Measurements from ENCODE around the gene CUTC.
"Not testable (repeated sequence)": the region's sequence is repeated elsewhere in the genome, so short reads cannot be mapped to it uniquely, and the experiment has no call there.

CUTC gene

GRCh38 chr10:99742701-99743100 is 10.7 kb downstream of the CUTC start:
- no peak for DNase-seq (ENCODE audit: low read depth in 2 of 3, low spot score in 2 of 3)

DNA sequence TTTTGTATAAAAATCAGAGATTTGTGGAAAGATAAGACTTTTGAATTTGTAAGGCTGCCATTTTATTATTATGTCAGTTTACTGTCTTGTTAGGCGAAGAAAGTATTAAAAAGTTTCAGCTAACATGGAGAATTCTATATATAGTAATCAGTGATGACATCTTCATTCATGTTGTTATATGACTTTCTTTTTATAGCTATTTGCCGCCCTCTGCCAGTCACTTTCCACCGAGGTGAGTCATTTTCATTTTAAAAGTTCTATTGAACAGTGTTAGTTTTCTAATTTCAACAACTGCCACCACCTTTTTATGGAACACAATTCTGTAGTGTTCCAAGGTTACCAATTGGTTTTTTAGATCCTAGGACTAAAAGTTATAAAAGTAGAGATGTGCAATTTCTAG is 11.8 kb downstream of the CUTC start:
- DNase-seq (ENCODE audit: low read depth in 2 of 3, low spot score in 2 of 3), result no peak

DNA sequence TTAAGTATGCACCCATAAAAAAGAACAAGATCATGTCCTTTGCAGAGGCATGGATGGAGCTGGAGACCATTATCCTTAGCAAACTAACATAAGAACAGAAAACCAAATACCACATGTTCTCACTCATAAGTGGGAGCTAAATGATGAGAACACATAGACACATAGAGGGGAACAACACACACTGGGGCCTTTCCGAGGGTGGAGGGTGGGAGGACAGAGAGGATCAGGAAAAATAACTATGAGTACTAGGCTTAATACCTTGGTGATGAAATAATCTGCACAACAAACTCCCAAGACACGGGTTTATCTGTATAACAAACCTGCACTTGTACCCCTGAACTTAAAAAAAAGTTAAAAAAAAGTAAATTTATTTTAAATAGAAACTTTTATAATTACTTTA is 14.1 kb downstream of the CUTC start:
- DNase-seq (ENCODE audit: low read depth in 2 of 3, low spot score in 2 of 3), result not testable (repeated sequence)

- no peak for DNase-seq (ENCODE audit: low read depth in 2 of 3, low spot score in 2 of 3)
Measured at GRCh38 chr10:99748823-99749451, 16.9 kb downstream of the CUTC start.

GRCh38 chr10:99750641-99751040 is 18.6 kb downstream of the CUTC start:
- no peak for DNase-seq (ENCODE audit: low read depth in 2 of 3, low spot score in 2 of 3)

GRCh38 chr10:99754670-99755069 is 22.6 kb downstream of the CUTC start:
- no peak for DNase-seq (ENCODE audit: low read depth in 2 of 3, low spot score in 2 of 3)

- no peak for DNase-seq (ENCODE audit: low read depth in 2 of 3, low spot score in 2 of 3)
Measured at GRCh38 chr10:99756159-99756558, 24.1 kb downstream of the CUTC start.

GRCh38 chr10:99758211-99758891 is 26.3 kb downstream of the CUTC start:
- no peak for DNase-seq (ENCODE audit: low read depth in 2 of 3, low spot score in 2 of 3)

- no peak for DNase-seq (ENCODE audit: low read depth in 2 of 3, low spot score in 2 of 3)
Measured at GRCh38 chr10:99760321-99760720, 28.3 kb downstream of the CUTC start.

- no peak for DNase-seq (ENCODE audit: low read depth in 2 of 3, low spot score in 2 of 3)
Measured at GRCh38 chr10:99761365-99761764, 29.3 kb downstream of the CUTC start.

DNA sequence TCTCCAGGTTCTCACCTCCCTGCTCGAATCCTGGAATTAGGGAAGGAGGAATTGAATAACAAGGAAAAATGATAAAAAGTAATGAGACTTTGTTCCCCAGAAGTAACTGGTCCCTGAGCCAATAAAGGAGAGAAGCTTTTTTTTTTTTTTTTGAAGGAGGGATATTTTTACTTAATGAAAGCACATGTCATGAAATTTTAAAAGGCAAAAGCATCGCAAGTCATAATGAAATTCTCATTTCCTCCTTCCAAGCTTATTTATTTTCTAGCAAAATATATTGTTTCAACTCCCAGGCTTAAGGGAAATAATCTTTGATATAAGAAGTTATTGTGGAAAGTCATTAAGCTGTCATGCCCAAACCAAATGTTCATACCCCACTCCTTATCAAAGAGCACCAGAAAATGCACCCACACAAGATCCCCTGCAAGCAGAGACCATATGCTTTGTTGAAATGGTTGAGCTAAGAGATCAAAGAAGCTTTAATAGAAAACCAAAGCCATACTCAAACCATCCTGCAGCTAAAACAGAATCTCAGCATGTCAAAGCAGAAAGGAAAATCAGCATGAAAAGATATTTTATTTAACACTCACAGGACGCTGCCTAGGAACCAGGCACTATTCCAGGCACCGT is 33.8 kb downstream of the CUTC start:
- DNase-seq (ENCODE audit: low read depth in 2 of 3, low spot score in 2 of 3), result no peak

DNA sequence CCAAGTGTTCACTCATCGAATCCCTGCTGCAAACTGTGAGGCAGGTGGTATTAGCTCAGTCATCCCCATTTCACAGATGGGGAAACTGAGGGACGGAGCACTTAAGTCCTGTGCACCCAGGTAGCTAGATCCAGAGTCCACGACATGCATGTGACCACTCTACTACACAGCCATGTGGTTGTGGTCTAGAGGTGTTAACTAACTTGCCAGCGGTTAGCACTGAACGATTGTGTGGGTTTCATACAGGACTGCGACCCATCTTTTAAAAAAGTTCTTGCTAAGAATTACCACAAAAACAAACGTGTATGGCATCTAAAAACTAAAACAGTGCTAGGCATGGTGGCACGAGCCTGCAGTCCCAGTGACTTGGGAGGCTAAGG is 34.3 kb downstream of the CUTC start:
- DNase-seq (ENCODE audit: low read depth in 2 of 3, low spot score in 2 of 3), result no peak

DNA sequence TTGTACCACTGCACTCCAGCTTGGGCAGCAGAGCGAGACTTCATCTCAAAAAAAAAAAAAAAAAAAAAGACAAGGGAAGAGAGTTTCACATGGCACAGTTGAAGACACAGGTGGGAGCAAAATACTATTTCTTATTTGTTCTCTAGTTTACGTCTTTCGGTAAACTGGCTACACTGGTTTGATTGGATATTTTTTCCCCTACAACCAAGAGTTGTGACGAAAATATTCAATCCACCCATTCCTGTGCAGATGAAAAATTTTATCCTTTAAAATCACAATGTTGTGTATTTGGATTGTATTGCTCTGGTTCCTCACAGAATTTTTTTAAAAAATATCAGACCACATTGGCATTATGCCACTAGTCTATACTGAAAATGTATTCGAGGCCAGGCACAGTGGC is 35.9 kb downstream of the CUTC start:
- DNase-seq (ENCODE audit: low read depth in 2 of 3, low spot score in 2 of 3), result no peak

DNA sequence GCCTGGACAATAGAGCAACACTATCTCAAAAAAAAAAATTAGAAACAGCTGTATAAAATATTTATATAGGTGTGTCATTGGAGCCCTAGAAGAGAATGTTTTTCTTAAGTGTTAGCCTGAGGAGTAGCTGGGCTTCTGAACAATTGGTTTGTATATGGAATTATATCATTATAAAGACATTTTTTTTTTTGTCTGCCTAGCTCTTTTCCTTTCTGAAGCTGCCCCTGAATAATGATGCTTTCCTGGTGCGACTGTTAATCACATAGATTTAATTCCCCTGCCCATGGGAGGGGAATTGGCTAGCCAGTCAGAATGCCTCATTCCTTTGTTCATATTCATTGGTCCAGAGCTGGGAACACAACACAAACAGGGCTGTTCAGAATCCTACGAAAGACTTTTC is 36.5 kb downstream of the CUTC start:
- DNase-seq (ENCODE audit: low read depth in 2 of 3, low spot score in 2 of 3), result no peak

DNA sequence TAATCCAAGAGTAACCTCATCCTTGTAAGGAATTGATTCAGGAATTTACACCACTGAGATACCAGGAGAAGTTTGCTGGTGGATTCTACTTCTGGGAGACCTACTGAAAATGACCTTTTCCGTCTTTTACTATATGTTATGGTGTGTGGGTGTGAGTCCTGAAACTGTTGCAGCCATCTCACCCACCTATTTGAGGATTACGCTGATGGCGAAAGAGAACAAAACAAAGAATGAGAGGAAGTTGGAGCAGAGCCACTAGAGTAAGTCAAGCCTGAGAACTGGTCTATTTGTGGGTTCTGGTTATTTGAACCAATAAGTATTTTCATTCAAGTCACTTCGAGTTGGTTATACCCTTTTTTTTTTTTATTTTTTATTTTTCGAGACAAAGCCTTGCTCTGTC is 37.7 kb downstream of the CUTC start:
- DNase-seq (ENCODE audit: low read depth in 2 of 3, low spot score in 2 of 3), result no peak

- no peak for DNase-seq (ENCODE audit: low read depth in 2 of 3, low spot score in 2 of 3)
Measured at GRCh38 chr10:99770408-99771045, 38.5 kb downstream of the CUTC start.

GRCh38 chr10:99775850-99776249 is 43.8 kb downstream of the CUTC start:
- DNase-seq (ENCODE audit: low read depth in 2 of 3, low spot score in 2 of 3), result no peak

DNA sequence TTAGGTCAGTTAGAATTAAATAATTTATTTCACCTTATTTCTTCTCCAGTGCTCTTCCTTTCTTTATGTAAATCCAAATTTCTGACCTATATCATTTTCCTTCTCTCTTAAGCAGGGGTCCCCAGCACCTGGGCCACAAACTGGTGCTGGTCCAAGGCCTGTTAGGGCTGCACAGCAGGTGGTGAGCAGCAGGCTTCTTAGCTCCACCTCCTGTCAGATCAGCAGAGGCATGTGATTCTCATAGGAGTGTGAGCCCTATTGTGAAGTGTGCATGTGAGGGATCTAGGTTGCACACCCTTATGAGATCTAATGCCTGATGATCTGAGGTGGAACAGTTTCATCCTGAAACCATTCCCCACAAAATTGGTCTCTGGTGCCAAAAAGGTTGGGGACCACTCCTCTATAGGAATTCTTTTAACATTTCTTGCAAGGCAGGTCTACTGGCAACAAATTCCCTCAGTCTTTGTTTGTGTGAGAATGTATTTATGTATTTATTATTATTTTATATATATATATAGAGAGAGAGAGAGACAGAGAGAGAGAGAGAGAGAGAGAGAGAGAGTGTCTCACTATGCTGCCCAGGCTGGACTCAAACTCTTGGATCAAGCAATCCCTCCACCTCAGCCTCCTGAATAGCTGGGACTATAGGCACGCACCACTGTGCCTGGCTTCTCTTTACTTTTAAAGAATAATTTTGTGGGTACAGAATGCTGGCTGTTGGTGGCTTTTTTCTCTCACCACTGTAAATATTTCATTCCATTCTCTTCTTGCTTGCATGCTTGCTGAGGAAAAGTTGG is 46.1 kb downstream of the CUTC start:
- DNase-seq (ENCODE audit: low read depth in 2 of 3, low spot score in 2 of 3), result no peak

DNA sequence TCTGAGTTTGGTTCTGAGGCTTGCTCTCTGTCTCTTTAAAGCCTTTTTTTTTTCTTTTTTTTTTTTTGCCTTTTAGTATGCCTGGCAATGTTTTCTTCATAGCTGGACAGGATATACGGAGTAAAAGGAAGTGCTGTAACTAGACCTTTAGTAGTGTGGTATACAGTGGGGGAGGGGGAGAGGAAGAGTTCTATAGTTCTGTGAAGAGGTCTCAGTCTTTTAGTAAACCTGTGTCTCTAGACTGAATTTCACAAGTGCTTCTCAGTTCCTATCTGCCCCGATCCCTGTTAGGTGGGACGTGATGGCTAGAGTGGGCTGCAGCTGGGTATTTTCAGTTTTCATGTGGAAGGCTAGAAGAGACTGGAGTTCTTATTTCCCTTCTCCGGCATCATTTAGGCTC is 47.3 kb downstream of the CUTC start:
- no peak for DNase-seq (ENCODE audit: low read depth in 2 of 3, low spot score in 2 of 3)

DNA sequence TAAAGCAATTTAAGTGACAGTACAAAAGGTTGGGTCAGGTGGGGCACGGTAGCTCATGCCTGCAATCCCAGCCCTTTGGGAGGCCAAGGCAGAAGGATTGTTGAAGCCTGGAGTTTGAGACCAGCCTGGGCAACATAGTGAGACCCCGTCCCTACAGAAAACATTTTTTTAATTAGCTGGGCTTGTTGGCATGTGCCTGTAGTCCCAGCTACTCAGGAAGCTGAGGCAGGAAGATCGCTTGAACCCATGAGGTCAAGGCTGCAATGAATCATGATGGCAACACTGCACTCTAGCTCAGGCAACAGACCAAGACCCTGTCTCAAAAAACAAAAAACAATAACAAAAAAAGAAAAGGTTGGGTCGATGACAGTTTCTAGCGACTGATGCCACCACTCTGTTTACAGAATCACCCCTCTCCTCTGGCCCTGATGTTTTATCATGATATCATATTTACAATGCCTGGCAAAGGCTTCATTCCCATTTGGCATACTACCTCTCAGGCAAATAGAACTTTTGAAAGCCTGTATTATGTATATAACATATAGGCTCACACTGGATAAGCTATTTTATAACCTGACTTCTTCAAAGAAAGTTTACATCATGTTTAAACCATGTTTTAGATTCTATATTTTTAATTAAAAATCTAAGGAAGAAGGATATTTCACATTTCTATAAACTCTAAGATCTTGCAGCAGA is 49.8 kb downstream of the CUTC start:
- DNase-seq (ENCODE audit: low read depth in 2 of 3, low spot score in 2 of 3), result no peak

All from activated CD8-positive, alpha-beta memory T cell treated with anti-CD3 and anti-CD28 coated beads for 48 hours (primary cell).